Ascending aorta (tissue), 2 donors: ENCODE measurements around the gene OPA3. TPM values are rescaled to one million over a fixed set of nuclear protein-coding genes. Genes with fewer than 3 reads are reported as not detected.

Experiments used
- DNase-seq, 2 donors: peaks; one replicate each; pipeline ENCODE4 v3.0.0-alpha.2; 2019; ENCODE audit warnings: low spot score in 2 of 2
- H3K27ac ChIP-seq, 2 donors: fragments of 200-600 bp; sonication (generic); one replicate each; pipeline ENCODE4 v1.5.1; 2016 to 2017; ENCODE audit warnings: mild to moderate bottlenecking in 1 of 2
- H3K27me3 ChIP-seq: fragments of 200-600 bp; sonication (generic); one replicate; pipeline ENCODE4 v1.5.1; 2017
- H3K36me3 ChIP-seq, 2 donors: fragments of 200-600 bp; sonication (generic); one replicate each; pipeline ENCODE4 v1.5.1; 2016
- H3K4me1 ChIP-seq, 2 donors: fragments of 200-600 bp; sonication (generic); one replicate each; pipeline ENCODE4 v1.5.1; 2016 to 2017; ENCODE audit warnings: mild to moderate bottlenecking in 1 of 2
- H3K4me3 ChIP-seq, 2 donors: fragments of 200-600 bp; sonication (generic); one replicate each; pipeline ENCODE4 v1.5.1; 2016 to 2017; ENCODE audit warnings: mild to moderate bottlenecking in 1 of 2
- H3K9me3 ChIP-seq, 2 donors: fragments of 200-600 bp; sonication (generic); one replicate each; pipeline ENCODE4 v1.5.1; 2016
- CTCF ChIP-seq, 3 experiments: fragments of 200-600 bp in 2 of 3; fragments of 450-650 bp in 1 of 3; sonication (generic) in 2 of 3; IDR thresholded peaks; one replicate each; pipeline ENCODE4 v1.5.1; 2016 to 2019; ENCODE audit warnings: antibody characterized with exemption in 3 of 3, mild to moderate bottlenecking in 1 of 3, moderate library complexity in 1 of 3
- intact Hi-C: fragments of 100-400 bp; cut with DNase I; formaldehyde crosslinking; loops from one replicate; pipeline ENCODE4 v1.15.1; 2023
- total RNA-seq: library from RNA; depleted of rRNA; stranded (reverse); fragments of >200 nt; gene quantifications from one replicate; pipeline ENCODE4 v1.1.0, GENCODE V29; 2016

OPA3 gene
- total RNA-seq, 1 donor from 2014 or later, result 4.5 TPM

- H3K4me1 ChIP-seq, result peaks cover 8 to 25% of the 10 kb centered on the region in 2 donors
- TF ChIP-seq CTCF (IDR thresholded peaks at IDR 0.05), result no peak
- no peak for DNase-seq
- no peaks in the 10 kb centered on the region for H3K36me3 ChIP-seq
- no peak overlapping the region for H3K27ac ChIP-seq
- intact Hi-C loops, result no loop called here
- no peak overlapping the region for H3K4me3 ChIP-seq
- no peaks in the 10 kb centered on the region for H3K9me3 ChIP-seq
- H3K27me3 ChIP-seq, result peaks cover 17% of the 10 kb centered on the region
These were observed 90.2 kb downstream of the OPA3 start for GRCh38 chr19:45494261-45494916.

GRCh38 chr19:45492627-45493470 lies 91.8 kb downstream of the OPA3 start:
- Histone ChIP-seq H3K27ac (peak overlapping the region in 1 of 2 donors; percentile 50), H3K27me3 (peaks cover 4% of the 10 kb centered on the region), H3K36me3 (no peaks in the 10 kb centered on the region), H3K4me1 (peaks cover 8 to 19% of the 10 kb centered on the region in 2 donors), H3K9me3 (no peaks in the 10 kb centered on the region), H3K4me3 (peak overlapping the region; percentile 51 to 70)
- no peak for DNase-seq
- intact Hi-C loops, result no loop called here
- no peak for TF ChIP-seq CTCF (IDR thresholded peaks at IDR 0.05)

- H3K27ac ChIP-seq, result no peak overlapping the region
- H3K4me3 ChIP-seq, result peak overlapping the region; percentile 51 to 70
- intact Hi-C loops, result no loop called here
- no peaks in the 10 kb centered on the region for H3K27me3 ChIP-seq
- H3K36me3 ChIP-seq, result no peaks in the 10 kb centered on the region
- no peak for DNase-seq
- no peak for TF ChIP-seq CTCF (IDR thresholded peaks at IDR 0.05)
- no peaks in the 10 kb centered on the region for H3K9me3 ChIP-seq
- peaks cover 6 to 16% of the 10 kb centered on the region in 2 donors for H3K4me1 ChIP-seq
These were observed 92.4 kb downstream of the OPA3 start for GRCh38 chr19:45492137-45492626.

GRCh38 chr19:45489216-45489855 lies 95.3 kb downstream of the OPA3 start:
- Histone ChIP-seq H3K9me3 (no peaks in the 10 kb centered on the region), H3K27me3 (no peaks in the 10 kb centered on the region), H3K36me3 (no peaks in the 10 kb centered on the region), H3K4me3 (no peak overlapping the region), H3K4me1 (peaks cover 0 to 10% of the 10 kb centered on the region in 2 donors), H3K27ac (no peak overlapping the region)
- intact Hi-C loops, result no loop called here
- no peak for DNase-seq
- TF ChIP-seq CTCF (IDR thresholded peaks at IDR 0.05), result no peak

GRCh38 chr19:45488708-45489107 lies 95.9 kb downstream of the OPA3 start:
- H3K27ac ChIP-seq, result no peak overlapping the region
- no peak for DNase-seq
- H3K4me3 ChIP-seq, result no peak overlapping the region
- intact Hi-C loops, result no loop called here
- H3K36me3 ChIP-seq, result no peaks in the 10 kb centered on the region
- no peaks in the 10 kb centered on the region for H3K9me3 ChIP-seq
- peaks cover 0 to 10% of the 10 kb centered on the region in 2 donors for H3K4me1 ChIP-seq
- no peaks in the 10 kb centered on the region for H3K27me3 ChIP-seq
- no peak for TF ChIP-seq CTCF (IDR thresholded peaks at IDR 0.05)
